Right lobe of liver (tissue), 4 donors: ENCODE results near the gene PHTF2.

Experiments
- CTCF ChIP-seq, 4 donors: fragments of 200-600 bp in 3 of 4; fragments of 450-650 bp in 1 of 4; IDR thresholded peaks; one replicate each; pipeline versions ENCODE4 v1.5.1 to v1.8.0; 2016 to 2022; ENCODE audit warnings: antibody characterized with exemption in 4 of 4, mild to moderate bottlenecking in 2 of 4
- POLR2A ChIP-seq: fragments of 450-650 bp; IDR thresholded peaks from one replicate; pipeline ENCODE4 v1.6.1; 2017; ENCODE audit warnings: antibody characterized with exemption, mild to moderate bottlenecking
- donor health status: DM: no; HTN: no; CAD: no.
- donor health status: DM: no; HTN: no; CAD: no.
- donor health status: DM: no; HTN: yes; CAD: no.

GRCh38 chr7:77903597-77903996 is 105.0 kb downstream of the PHTF2 start:
- TF ChIP-seq POLR2A = no peak
- TF ChIP-seq CTCF (IDR thresholded peaks at IDR 0.05) = peak in 1 of 4 donors; percentile 18
